HUES64 (cell line): ENCODE results near the gene SAMD4A.
A peak's percentile ranks its signal among the peaks of the same experiment; 100 is the strongest.

ENCODE experiments used
- H3K27ac ChIP-seq: 2 replicates; pipeline ENCODE4 v1.7.0; 2013; ENCODE audit warnings: low read depth, low read length, inconsistent platforms
- H3K27me3 ChIP-seq: 2 replicates; pipeline ENCODE4 v1.6.1; 2013; ENCODE audit warnings: mild to moderate bottlenecking, low read length; ENCODE audit not compliant: insufficient read depth
- H3K36me3 ChIP-seq: 2 replicates; pipeline ENCODE4 v1.6.1; 2013; ENCODE audit warnings: mild to moderate bottlenecking, low read length; ENCODE audit not compliant: insufficient read depth
- H3K4me1 ChIP-seq: 2 replicates; pipeline ENCODE4 v1.6.1; 2013; ENCODE audit warnings: mild to moderate bottlenecking, low read length, moderate library complexity; ENCODE audit not compliant: insufficient read depth
- H3K4me3 ChIP-seq: 2 replicates; pipeline ENCODE4 v1.5.1; 2013; ENCODE audit warnings: mild to moderate bottlenecking, low read length, moderate library complexity
- H3K9ac ChIP-seq: 2 replicates; pipeline ENCODE4 v1.6.1; 2013; ENCODE audit warnings: mild to moderate bottlenecking, low read depth, low read length
- H3K9me3 ChIP-seq: 2 replicates; pipeline ENCODE4 v1.6.1; 2013; ENCODE audit warnings: low read depth, low read length; ENCODE audit not compliant: insufficient read depth
- WGBS: fragments of 150-250, 120-280 bp; methylation state at CpG from one replicate; pipeline ENCODE4 v1.1.7; 2013; ENCODE audit warnings: missing lambda C conversion rate; 5-methylcytosine and 5-hydroxymethylcytosine counted together

SAMD4A gene

DNA sequence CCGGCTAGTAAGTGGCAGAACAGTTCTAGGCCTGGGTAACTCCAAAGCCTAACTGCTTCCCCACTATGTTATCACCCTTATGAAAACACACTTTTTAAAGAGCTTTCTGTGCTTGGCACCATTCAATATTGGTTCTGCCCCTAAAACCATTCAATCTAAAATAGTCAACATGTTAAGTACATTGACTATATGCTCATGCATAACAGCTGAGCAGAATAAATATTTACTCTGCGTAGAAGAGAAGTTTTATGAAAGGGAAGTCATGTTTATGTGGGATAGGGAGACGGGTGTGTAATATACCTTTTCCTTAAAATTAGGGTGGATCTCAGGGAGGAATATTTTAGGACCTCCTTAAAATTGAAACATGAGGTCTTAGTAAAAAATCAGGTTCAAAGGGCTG, 80.5 kb downstream of the SAMD4A start:
- WGBS = 94% methylated on average over 3 of the region's 3 CpGs
- no peak overlapping the region for H3K9ac ChIP-seq
- H3K9me3 ChIP-seq = no peaks in the 10 kb centered on the region
- no peak overlapping the region for H3K27ac ChIP-seq
- H3K27me3 ChIP-seq = no peaks in the 10 kb centered on the region
- H3K4me1 ChIP-seq = peaks cover 60% of the 10 kb centered on the region
- H3K4me3 ChIP-seq = no peak overlapping the region
- H3K36me3 ChIP-seq = no peaks in the 10 kb centered on the region

DNA sequence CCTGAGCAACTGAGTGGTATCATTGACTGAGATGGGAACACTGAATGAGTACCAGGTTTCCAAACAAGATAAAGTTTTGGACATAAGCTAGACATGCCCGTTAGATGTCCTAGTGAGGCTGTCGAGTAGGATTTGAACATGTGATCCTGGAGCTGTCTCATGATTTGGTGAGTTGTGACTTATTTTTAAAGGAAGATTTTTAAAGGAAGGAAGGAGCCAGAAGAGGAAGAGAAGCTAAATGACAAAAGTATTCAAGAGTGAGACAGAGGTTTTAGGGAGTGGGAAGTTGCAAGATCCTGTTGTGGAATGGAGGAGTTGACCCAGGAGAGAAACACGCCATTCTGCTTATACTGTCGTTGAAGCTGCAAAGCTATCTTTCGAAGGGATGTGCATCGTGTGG, 82.1 kb downstream of the SAMD4A start:
- Histone ChIP-seq H3K27ac (no peak overlapping the region), H3K27me3 (no peaks in the 10 kb centered on the region), H3K9me3 (no peaks in the 10 kb centered on the region), H3K4me3 (no peak overlapping the region), H3K4me1 (peaks cover 58% of the 10 kb centered on the region), H3K9ac (no peak overlapping the region), H3K36me3 (no peaks in the 10 kb centered on the region)
- 92% methylated on average over 6 of the region's 6 CpGs for WGBS

DNA sequence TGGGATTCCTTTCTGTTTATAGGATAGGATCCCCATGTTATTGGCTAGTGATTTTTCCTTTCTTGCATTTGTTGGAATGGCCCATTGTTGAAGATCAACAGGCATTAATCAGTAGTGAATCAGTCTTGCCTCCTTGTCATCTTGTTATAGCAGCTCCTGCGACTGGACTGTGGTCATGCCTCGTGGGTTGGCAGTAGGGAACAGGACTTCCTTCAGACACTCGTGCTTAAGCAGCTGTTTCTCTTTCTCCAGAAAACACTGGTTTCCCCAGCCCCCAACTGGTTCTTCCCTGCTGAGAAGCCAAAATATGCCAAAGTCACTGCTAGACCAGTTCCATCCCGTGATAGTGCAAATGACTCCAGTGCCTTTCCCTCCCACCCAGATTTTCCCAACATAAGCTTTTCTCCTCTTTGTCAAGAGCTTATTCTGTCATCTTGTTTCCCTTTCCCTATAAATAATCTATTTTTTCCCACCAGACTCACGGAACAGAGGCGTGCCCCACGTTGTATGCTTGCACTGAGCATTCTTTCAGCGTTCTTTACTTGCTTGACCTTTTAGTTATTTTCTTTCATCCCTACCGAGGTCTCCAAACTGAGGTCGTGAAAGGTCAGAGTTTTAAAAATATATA, 83.5 kb downstream of the SAMD4A start:
- 63% methylated on average over 10 of the region's 10 CpGs for WGBS
- Histone ChIP-seq H3K36me3 (no peaks in the 10 kb centered on the region), H3K4me3 (no peak overlapping the region), H3K9ac (no peak overlapping the region), H3K4me1 (peaks cover 55% of the 10 kb centered on the region), H3K27ac (peak overlapping the region; percentile 80), H3K27me3 (no peaks in the 10 kb centered on the region), H3K9me3 (no peaks in the 10 kb centered on the region)

DNA sequence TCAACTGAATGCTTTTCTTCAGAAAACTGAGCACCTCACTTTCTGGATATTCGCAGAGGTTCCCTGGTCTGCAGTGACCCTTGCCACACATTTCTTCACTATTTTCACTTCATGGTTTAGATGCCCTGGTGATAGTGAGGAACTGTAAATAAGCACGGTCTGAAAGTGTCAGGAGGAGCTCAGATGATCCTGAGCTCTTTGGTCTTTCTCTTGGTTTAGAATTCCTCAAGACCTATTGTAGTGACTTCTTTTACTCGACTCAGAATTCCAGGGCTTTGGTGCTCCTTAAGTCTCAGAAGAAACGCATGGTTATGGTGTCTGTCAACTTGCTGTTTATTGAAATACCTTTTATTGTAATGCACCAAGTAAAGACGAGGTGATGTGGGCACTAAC, 84.0 kb downstream of the SAMD4A start:
- peaks cover 55% of the 10 kb centered on the region for H3K4me1 ChIP-seq
- no peak overlapping the region for H3K9ac ChIP-seq
- H3K27me3 ChIP-seq = no peaks in the 10 kb centered on the region
- no peaks in the 10 kb centered on the region for H3K36me3 ChIP-seq
- 60% methylated on average over 4 of the region's 5 CpGs for WGBS
- no peak overlapping the region for H3K4me3 ChIP-seq
- H3K9me3 ChIP-seq = no peaks in the 10 kb centered on the region
- peak overlapping the region; percentile 80 for H3K27ac ChIP-seq

DNA sequence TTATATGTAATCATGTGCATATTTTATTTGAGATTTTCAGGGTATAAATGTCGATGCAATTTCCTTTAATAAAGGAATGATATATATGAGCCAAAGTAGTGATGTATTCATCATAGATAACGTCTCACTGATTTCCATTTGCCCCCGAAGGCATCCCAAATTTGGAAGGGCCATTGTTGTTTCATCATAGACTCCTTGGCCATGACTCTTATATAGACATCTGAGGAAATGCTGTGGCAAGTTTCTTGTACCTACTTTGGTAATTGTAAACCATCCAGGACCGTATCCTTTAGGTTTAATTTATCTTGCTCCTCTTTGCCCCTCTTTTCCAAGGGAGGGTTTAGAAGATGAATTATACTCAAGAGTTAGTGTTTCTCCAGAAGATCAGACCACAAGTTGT, 84.7 kb downstream of the SAMD4A start:
- Histone ChIP-seq H3K9ac (peak overlapping the region; percentile 13; the same call in 1 of the 2 replicates), H3K9me3 (no peaks in the 10 kb centered on the region), H3K4me3 (peak overlapping the region; percentile 6; the same call in 1 of the 2 replicates), H3K36me3 (no peaks in the 10 kb centered on the region), H3K27ac (peak overlapping the region; percentile 80), H3K27me3 (no peaks in the 10 kb centered on the region), H3K4me1 (peaks cover 51% of the 10 kb centered on the region)
- WGBS = 91% methylated on average over 4 of the region's 4 CpGs

DNA sequence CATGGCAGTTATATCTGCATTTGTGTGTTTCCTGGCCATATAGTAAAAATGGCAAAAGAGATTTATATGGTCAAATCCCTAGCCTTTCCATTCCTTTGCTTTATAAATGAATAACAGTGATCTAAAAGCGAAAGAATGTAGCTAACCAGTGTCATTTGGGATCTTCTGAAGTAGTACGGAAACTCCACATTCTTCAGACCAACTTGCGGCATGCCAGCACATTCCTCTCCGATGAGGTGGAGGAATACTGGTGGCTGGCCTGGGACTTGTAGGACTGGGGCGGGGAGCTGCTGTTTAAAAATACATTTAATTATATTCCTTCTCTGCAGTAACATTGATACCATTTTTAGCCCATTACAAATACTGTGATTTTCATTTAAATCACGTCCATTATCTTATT, 85.3 kb downstream of the SAMD4A start:
- peak overlapping the region; percentile 6; the same call in 1 of the 2 replicates for H3K4me3 ChIP-seq
- H3K27me3 ChIP-seq = no peaks in the 10 kb centered on the region
- 38% methylated on average over 4 of the region's 6 CpGs for WGBS
- H3K9ac ChIP-seq = peak overlapping the region; percentile 58; the same call in 1 of the 2 replicates
- no peaks in the 10 kb centered on the region for H3K36me3 ChIP-seq
- H3K27ac ChIP-seq = peak overlapping the region; percentile 80
- H3K4me1 ChIP-seq = peaks cover 50% of the 10 kb centered on the region
- no peaks in the 10 kb centered on the region for H3K9me3 ChIP-seq

- Histone ChIP-seq H3K4me1 (peaks cover 50% of the 10 kb centered on the region), H3K9me3 (no peaks in the 10 kb centered on the region), H3K9ac (peak overlapping the region; percentile 58), H3K36me3 (no peaks in the 10 kb centered on the region), H3K27me3 (no peaks in the 10 kb centered on the region), H3K27ac (peak overlapping the region; percentile 80), H3K4me3 (no peak overlapping the region)
- WGBS = 68% methylated on average over 11 of the region's 11 CpGs
These were observed 85.7 kb downstream of the SAMD4A start for GRCh38 chr14:54652605-54653052.

GRCh38 chr14:54653712-54654469, 87.0 kb downstream of the SAMD4A start:
- WGBS = 78% methylated on average over 11 of the region's 11 CpGs
- H3K4me3 ChIP-seq = no peak overlapping the region
- H3K36me3 ChIP-seq = no peaks in the 10 kb centered on the region
- H3K9ac ChIP-seq = no peak overlapping the region
- no peak overlapping the region for H3K27ac ChIP-seq
- no peaks in the 10 kb centered on the region for H3K27me3 ChIP-seq
- no peaks in the 10 kb centered on the region for H3K9me3 ChIP-seq
- H3K4me1 ChIP-seq = peaks cover 49% of the 10 kb centered on the region

DNA sequence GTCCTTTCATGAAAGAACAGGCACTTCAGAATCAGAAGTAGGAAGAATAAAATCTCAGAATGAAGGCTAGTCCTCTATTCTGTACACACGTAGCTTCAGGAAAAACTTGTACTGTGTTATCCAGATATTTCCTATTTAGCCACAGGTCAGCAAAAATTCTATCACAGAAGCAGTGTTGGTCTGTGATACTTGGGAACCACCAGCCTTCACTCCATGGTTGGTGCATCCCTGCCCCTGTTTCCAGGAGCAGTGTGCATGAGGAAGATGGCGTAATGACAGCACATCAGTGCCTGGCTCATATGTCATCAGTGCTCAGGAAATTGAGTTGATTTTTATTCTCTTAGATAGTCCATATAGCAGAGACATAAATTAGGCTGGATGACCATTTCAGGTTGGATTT, 87.7 kb downstream of the SAMD4A start:
- H3K27ac ChIP-seq = no peak overlapping the region

DNA sequence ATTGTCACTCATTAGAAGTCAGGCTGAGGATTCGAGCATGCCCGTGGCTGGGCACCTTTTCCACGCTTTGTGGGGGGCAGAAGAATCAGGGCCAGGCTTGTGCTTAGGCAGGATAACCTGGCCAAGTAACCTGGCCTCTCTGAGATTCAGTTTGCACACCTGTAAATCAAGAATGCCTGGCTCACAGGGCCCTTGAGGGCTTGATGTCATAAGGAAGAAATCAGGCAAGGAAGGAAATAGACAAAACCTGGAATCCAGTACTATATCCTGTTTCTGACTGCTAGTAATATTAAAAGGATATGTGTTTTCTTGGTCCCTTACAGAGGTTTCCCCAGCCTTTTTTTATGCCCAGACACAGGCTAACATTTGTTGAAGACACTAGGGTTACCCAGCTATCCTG, 91.9 kb downstream of the SAMD4A start:
- no peaks in the 10 kb centered on the region for H3K9me3 ChIP-seq
- peaks cover 7% of the 10 kb centered on the region; the same call in 1 of the 2 replicates for H3K4me1 ChIP-seq
- no peak overlapping the region for H3K9ac ChIP-seq
- H3K27me3 ChIP-seq = no peaks in the 10 kb centered on the region
- no peak overlapping the region for H3K27ac ChIP-seq
- H3K36me3 ChIP-seq = no peaks in the 10 kb centered on the region
- no peak overlapping the region for H3K4me3 ChIP-seq
- WGBS = 93% methylated on average over 3 of the region's 3 CpGs

More for the DNA sequence above, 87.7 kb downstream of the SAMD4A start:
- WGBS = 96% methylated on average over 2 of the region's 2 CpGs
- Histone ChIP-seq H3K27me3 (no peaks in the 10 kb centered on the region), H3K4me3 (no peak overlapping the region), H3K9ac (no peak overlapping the region), H3K36me3 (no peaks in the 10 kb centered on the region), H3K4me1 (peaks cover 43% of the 10 kb centered on the region), H3K9me3 (no peaks in the 10 kb centered on the region)

GRCh38 chr14:54659365-54659764, 92.4 kb downstream of the SAMD4A start:
- Histone ChIP-seq H3K27ac (no peak overlapping the region), H3K9ac (no peak overlapping the region), H3K4me3 (no peak overlapping the region), H3K4me1 (peaks cover 2% of the 10 kb centered on the region; the same call in 1 of the 2 replicates), H3K27me3 (no peaks in the 10 kb centered on the region), H3K36me3 (no peaks in the 10 kb centered on the region), H3K9me3 (no peaks in the 10 kb centered on the region)
- 76% methylated on average over 5 of the region's 6 CpGs for WGBS
